LNCaP clone FGC (cell line): Measurements from ENCODE around the gene MPC1L.

ENCODE experiments used
- DNase-seq: peaks from one replicate; pipeline ENCODE4 v3.0.0-alpha.2; 2011; ENCODE audit warnings: low read depth
- H3K4me3 ChIP-seq: 2 replicates; pipeline ENCODE4 v1.5.1; 2011; ENCODE audit warnings: mild to moderate bottlenecking, low read depth, low read length, control low read depth
- CTCF ChIP-seq: IDR thresholded peaks from 2 replicates; pipeline ENCODE4 v1.5.1; 2012; ENCODE audit warnings: mild to moderate bottlenecking; ENCODE audit not compliant: control insufficient read depth, insufficient read depth; ENCODE audit errors: extremely low read depth

Gene MPC1L

GRCh38 chrX:40612511-40612910, 10.7 kb upstream of the MPC1L start:
- no peak for TF ChIP-seq CTCF
- no peak overlapping the region for H3K4me3 ChIP-seq
- no peak for DNase-seq

GRCh38 chrX:40615976-40616375, 7.3 kb upstream of the MPC1L start:
- no peak for DNase-seq
- TF ChIP-seq CTCF = no peak
- no peak overlapping the region for H3K4me3 ChIP-seq

- no peak for DNase-seq
- TF ChIP-seq CTCF = no peak
- no peak overlapping the region for H3K4me3 ChIP-seq
These were observed 5.7 kb upstream of the MPC1L start for GRCh38 chrX:40617566-40617965.

GRCh38 chrX:40622479-40623138, 619 bp upstream of the MPC1L start:
- DNase-seq = no peak
- no peak for TF ChIP-seq CTCF
- H3K4me3 ChIP-seq = no peak overlapping the region

- DNase-seq = no peak
- H3K4me3 ChIP-seq = no peak overlapping the region
- no peak for TF ChIP-seq CTCF
These were observed 437 bp downstream of the MPC1L start for GRCh38 chrX:40623665-40624064.

GRCh38 chrX:40625294-40625693, 2.1 kb downstream of the MPC1L start:
- no peak overlapping the region for H3K4me3 ChIP-seq
- no peak for DNase-seq
- TF ChIP-seq CTCF = no peak

- H3K4me3 ChIP-seq = no peak overlapping the region
- DNase-seq = no peak
- no peak for TF ChIP-seq CTCF
These were observed 5.3 kb downstream of the MPC1L start for GRCh38 chrX:40628506-40628905.
